Ishikawa (cell line): ENCODE measurements around the gene PRR20G.

ENCODE experiments used
- CEBPB ChIP-seq: IDR thresholded peaks from 2 replicates; pipeline ENCODE4 v1.6.1; 2012
- CREB1 ChIP-seq: IDR thresholded peaks from 2 replicates; pipeline ENCODE4 v1.6.1; 2012; ENCODE audit warnings: low read depth
- EGR1 ChIP-seq: IDR thresholded peaks from 2 replicates; pipeline ENCODE4 v1.6.1; 2012
- EP300 ChIP-seq: IDR thresholded peaks from 2 replicates; pipeline ENCODE4 v1.6.1; 2012; ENCODE audit warnings: borderline replicate concordance
- FOXM1 ChIP-seq: IDR thresholded peaks from 2 replicates; pipeline ENCODE4 v1.6.1; 2012; ENCODE audit warnings: low read depth, borderline replicate concordance
- NFIC ChIP-seq: IDR thresholded peaks from 2 replicates; pipeline ENCODE4 v1.6.1; 2012
- RAD21 ChIP-seq: IDR thresholded peaks from 2 replicates; pipeline ENCODE4 v1.6.1; 2012; ENCODE audit warnings: low read depth
- TAF1 ChIP-seq: IDR thresholded peaks from 2 replicates; pipeline ENCODE4 v1.6.1; 2012; ENCODE audit warnings: low read depth, mild to moderate bottlenecking
- TCF12 ChIP-seq: IDR thresholded peaks from 2 replicates; pipeline ENCODE4 v1.6.1; 2012; ENCODE audit warnings: low read depth
- YY1 ChIP-seq: IDR thresholded peaks from 2 replicates; pipeline ENCODE4 v1.6.1; 2012; ENCODE audit warnings: low read depth
- TF ChIP-seq, protein P1 (sequence below): IDR thresholded peaks from 2 replicates; pipeline ENCODE4 v1.6.1; 2012
- TF ChIP-seq, protein P2 (sequence below): IDR thresholded peaks from 2 replicates; pipeline ENCODE4 v1.6.1; 2012
- TF ChIP-seq, protein P3 (sequence below): IDR thresholded peaks from 2 replicates; pipeline ENCODE4 v1.6.1; 2012; ENCODE audit warnings: low read depth, mild to moderate bottlenecking

DNA sequence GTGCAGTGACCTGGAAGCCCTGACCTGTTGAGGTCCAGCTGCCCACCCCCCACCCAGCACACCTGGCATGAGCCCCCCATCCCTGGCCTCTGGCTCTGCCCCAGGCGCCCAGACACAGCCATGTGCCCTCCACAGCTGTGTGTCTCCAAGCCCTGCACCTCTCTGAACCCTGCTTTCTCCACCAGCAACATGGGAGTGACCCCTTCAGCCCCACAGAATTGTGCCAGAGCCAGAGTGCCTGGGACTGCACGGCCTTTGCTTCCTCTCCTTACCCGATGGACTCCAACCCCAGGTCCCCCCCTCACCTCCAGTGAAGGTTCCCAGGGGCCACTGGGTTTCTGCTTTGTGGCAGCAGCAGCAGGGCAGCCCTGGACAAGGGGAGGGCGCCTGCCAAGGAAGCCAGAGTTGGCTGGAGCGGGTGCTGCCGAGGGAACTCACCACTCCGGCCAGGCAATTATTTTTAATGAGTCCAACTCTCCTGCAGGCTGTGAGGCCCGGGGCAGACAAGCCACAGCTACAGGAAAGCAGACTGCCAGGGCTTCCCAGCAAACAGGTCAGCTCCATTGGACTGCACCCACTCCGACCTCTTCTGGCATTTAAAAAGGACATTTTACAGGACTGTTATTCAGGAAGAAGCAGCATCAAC, 24.1 kb downstream of the PRR20G start:
- TF ChIP-seq EP300 (no peak), FOXM1 (no peak), TCF12 (no peak), TAF1 (no peak), CREB1 (no peak), YY1 (no peak), CEBPB (no peak), RAD21 (no peak), NFIC (no peak), EGR1 (no peak)
- TF ChIP-seq, protein P1, sequence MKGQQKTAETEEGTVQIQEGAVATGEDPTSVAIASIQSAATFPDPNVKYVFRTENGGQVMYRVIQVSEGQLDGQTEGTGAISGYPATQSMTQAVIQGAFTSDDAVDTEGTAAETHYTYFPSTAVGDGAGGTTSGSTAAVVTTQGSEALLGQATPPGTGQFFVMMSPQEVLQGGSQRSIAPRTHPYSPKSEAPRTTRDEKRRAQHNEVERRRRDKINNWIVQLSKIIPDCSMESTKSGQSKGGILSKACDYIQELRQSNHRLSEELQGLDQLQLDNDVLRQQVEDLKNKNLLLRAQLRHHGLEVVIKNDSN, result no peak
- TF ChIP-seq, protein P2, sequence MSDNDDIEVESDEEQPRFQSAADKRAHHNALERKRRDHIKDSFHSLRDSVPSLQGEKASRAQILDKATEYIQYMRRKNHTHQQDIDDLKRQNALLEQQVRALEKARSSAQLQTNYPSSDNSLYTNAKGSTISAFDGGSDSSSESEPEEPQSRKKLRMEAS, result no peak
- TF ChIP-seq, protein P3, sequence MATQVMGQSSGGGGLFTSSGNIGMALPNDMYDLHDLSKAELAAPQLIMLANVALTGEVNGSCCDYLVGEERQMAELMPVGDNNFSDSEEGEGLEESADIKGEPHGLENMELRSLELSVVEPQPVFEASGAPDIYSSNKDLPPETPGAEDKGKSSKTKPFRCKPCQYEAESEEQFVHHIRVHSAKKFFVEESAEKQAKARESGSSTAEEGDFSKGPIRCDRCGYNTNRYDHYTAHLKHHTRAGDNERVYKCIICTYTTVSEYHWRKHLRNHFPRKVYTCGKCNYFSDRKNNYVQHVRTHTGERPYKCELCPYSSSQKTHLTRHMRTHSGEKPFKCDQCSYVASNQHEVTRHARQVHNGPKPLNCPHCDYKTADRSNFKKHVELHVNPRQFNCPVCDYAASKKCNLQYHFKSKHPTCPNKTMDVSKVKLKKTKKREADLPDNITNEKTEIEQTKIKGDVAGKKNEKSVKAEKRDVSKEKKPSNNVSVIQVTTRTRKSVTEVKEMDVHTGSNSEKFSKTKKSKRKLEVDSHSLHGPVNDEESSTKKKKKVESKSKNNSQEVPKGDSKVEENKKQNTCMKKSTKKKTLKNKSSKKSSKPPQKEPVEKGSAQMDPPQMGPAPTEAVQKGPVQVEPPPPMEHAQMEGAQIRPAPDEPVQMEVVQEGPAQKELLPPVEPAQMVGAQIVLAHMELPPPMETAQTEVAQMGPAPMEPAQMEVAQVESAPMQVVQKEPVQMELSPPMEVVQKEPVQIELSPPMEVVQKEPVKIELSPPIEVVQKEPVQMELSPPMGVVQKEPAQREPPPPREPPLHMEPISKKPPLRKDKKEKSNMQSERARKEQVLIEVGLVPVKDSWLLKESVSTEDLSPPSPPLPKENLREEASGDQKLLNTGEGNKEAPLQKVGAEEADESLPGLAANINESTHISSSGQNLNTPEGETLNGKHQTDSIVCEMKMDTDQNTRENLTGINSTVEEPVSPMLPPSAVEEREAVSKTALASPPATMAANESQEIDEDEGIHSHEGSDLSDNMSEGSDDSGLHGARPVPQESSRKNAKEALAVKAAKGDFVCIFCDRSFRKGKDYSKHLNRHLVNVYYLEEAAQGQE, result no peak
